NCI-H1417 treated with DMSO at 0.1 percent for 48 hours (cell line): ENCODE data around the gene TKTL1.

Source experiments
- DNase-seq: peaks from one replicate; lab custom pipeline; 2025; lab: John Stamatoyannopoulos, UW

Gene TKTL1

DNA sequence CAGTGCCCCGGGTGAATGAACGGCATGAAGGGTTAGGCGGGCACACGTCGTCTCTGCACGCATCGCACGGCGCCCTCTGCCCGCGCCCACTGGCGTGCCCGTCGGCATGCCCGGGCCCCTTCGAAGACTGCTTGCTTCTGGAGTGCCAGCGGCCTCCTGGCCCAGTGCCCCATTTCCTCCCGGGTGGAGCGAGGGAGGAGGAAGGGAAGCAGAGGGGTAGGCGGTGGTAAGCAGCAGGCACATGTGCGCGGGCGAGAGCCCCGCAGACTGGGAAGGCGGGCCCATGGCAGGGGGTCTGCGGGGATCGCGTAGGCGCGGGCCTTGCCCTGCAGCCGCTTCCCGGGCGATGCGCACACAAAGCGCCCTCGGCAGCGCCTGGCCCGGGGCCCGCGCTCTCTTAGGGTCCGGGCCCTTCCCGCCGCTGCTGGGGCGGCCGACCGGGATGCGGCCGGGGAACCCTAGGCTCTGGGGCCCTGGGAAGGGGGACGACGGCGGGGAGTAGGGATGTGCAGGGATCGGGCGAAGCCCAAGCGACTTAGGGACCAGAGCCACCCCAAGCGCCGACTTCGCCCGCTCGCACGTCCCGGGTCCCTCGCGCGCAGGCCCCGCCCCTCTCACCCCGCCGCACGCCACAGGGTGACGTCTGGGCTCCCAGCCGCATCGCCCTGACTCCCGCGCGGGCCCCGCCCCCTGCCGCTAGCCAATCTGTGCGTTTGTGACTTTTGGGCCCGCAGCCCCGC lies 82.6 kb downstream of the TKTL1 start:
- no peak for DNase-seq

DNA sequence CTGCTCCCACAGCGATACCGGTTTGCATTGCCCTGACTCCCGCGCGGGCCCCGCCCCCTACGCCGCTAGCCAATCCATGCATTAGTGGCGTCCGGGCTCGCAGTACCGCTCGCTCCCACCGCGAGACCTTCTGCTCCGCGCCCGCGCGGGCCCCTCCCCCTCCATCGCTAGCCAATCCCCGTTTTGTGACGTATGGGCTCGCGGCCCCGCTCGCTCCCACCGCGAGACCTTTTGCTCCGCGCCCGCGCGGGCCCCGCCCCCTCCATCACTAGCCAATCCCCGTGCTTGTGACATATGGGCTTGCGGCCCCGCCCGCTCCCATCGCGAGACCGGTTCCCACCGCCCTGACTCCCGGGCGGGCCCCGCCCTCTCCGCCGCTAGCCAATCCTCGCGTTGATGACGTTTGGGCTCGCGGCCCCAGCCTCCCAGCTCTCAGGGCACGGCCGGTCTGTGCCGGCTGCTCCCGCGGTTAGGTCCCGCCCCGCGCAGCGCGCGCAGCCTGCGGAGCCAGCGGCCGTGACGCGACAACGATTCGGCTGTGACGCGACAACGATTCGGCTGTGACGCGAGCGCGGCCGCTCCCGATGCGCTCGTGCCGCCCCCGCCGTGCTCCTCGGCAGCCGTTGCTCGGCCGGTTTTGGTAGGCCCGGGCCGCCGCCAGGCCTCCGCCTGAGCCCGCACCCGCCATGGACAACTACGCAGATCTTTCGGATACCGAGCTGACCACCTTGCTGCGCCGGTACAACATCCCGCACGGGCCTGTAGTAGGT lies 83.4 kb downstream of the TKTL1 start, which contains the start of gene EMD:
Gene EMD, plus strand, starts transcription at position 497 of the 770 bp plus-strand sequence. Its CDS starts 190 bp downstream, at position 687.
- DNase-seq, result peak; percentile 94

DNA sequence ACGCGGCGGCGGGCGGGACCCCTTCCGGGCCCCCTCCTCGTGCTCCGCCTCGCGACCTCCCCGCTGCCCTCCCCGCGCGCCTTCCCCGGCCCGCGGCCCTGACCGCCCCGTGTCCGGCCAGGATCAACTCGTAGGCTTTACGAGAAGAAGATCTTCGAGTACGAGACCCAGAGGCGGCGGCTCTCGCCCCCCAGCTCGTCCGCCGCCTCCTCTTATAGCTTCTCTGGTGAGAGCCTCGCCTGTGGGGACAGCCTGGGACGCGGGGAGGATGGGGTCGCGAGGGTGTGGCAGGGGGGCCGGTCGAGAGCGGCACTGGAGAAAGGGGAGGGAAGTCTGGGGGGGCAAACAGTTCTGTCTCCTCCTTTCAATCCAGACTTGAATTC lies 84.0 kb downstream of the TKTL1 start:
- DNase-seq, result no peak
